Measurements from ENCODE around the gene GALNT2.

DNA sequence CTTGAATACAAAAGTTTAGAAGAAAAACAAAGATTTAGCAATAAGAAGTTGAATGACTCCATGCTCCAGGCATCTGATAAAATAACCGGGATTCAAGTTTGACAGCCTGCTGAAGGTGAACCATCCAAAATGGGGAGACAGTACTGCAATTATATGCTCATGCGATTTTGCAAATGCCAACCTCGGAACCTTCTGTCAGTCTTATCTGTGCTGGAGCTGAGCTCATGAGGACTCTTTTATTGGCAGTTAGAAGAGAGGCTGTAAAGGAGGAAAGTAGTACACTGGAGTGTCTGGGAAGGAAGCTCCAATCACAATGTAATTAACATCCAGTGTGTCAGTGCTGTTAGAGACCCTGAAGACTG is 170.0 kb downstream of the GALNT2 start:
- TF ChIP-seq POLR2AphosphoS5 (IDR thresholded peaks at IDR 0.05; ENCODE audit: borderline replicate concordance, low read depth, low read length) (no peak; the same call in 1 of the 2 replicates), EZH2 (IDR thresholded peaks at IDR 0.05) (no peak)
